Measurements from ENCODE around the gene HLA-DMB. TPM values are rescaled to one million over a fixed set of nuclear protein-coding genes. Genes with fewer than 3 reads are reported as not detected.

Gene HLA-DMB
- total RNA-seq, 1 experiment from 2014 or later = 3.3 TPM

DNA sequence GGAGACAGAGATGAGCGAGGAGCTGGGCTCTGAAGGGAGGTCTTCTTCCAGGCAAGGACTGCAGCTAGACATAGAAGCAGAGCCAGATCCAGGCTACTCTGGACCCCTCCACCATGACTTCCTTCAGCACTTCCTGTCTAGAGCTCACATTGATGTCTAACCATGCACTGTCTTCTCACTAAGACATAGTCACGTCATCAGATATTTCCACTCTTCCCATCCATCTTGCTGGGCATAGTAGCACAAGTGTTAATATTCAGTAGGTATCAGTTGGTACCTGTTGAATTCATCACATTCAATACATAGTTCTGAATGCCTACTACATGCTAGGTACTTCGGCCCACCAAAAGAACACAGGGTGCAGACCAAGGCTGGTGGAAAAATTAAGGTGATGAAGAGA lies 9.2 kb upstream of the HLA-DMB start:
- no peak overlapping the region for H3K4me2 ChIP-seq (ENCODE audit: low read length)
- H2AFZ ChIP-seq (ENCODE audit: low read depth, low read length, poor library complexity, severe bottlenecking) = no peak overlapping the region
- POLR2A ChIA-PET = interaction anchor here (0.8 kb wide), 1 partner anchor 22 kb away, joined by 3 read pairs; no protein-coding TSS in a partner anchor
- no peaks in the 10 kb centered on the region for H3K27me3 ChIP-seq (ENCODE audit: insufficient read depth, low read length)
- H3K9me2 ChIP-seq (ENCODE audit: insufficient read depth) = no peaks in the 10 kb centered on the region
- no peak for DNase-seq (ENCODE audit: low read depth, low spot score)
- CTCF ChIA-PET = interaction anchor here (1.3 to 1.9 kb wide), 3 partner anchors 17 to 82 kb away, joined by 4 to 6 read pairs (median 5); no protein-coding TSS in a partner anchor
- H3K4me1 ChIP-seq (ENCODE audit: control insufficient read depth in 1 of 2, insufficient read depth in 2 of 2, low read length in 2 of 2) = peaks cover 0 to 13% of the 10 kb centered on the region in 2 experiments; a peak in 2 of 4 replicates
- H3K36me3 ChIP-seq (ENCODE audit: control insufficient read depth in 1 of 2, insufficient read depth in 2 of 2, low read length in 2 of 2) = no peaks in the 10 kb centered on the region
- no peaks in the 10 kb centered on the region for H3K79me2 ChIP-seq (ENCODE audit: insufficient read depth, low read length)
- no peaks in the 10 kb centered on the region for H3K9me3 ChIP-seq (ENCODE audit: control insufficient read depth in 1 of 2, insufficient read depth in 1 of 2, low read depth in 1 of 2, low read length in 2 of 2)
- no peak overlapping the region for H3K27ac ChIP-seq (ENCODE audit: low read depth, low read length)
- BruUV-seq (replicated peaks) = no TSS peak
- TF ChIP-seq ELF1 (IDR thresholded peaks at IDR 0.05; ENCODE audit: borderline replicate concordance, low read depth) (no peak), ZFX (IDR thresholded peaks at IDR 0.05) (no peak), TCF7L2 (IDR thresholded peaks at IDR 0.05; ENCODE audit: borderline replicate concordance, extremely low read depth, insufficient read depth, insufficient read length) (no peak), CEBPB (IDR thresholded peaks at IDR 0.05; ENCODE audit: low read depth) (no peak), JUND (IDR thresholded peaks at IDR 0.05) (no peak), POLR2A (IDR thresholded peaks at IDR 0.05; ENCODE audit: borderline replicate concordance, extremely low read depth, insufficient read depth, insufficient read length) (no peak), EZH2 (IDR thresholded peaks at IDR 0.05) (no peak), SP1 (IDR thresholded peaks at IDR 0.05; ENCODE audit: low read depth) (no peak)
- TF ChIP-seq, protein P1, sequence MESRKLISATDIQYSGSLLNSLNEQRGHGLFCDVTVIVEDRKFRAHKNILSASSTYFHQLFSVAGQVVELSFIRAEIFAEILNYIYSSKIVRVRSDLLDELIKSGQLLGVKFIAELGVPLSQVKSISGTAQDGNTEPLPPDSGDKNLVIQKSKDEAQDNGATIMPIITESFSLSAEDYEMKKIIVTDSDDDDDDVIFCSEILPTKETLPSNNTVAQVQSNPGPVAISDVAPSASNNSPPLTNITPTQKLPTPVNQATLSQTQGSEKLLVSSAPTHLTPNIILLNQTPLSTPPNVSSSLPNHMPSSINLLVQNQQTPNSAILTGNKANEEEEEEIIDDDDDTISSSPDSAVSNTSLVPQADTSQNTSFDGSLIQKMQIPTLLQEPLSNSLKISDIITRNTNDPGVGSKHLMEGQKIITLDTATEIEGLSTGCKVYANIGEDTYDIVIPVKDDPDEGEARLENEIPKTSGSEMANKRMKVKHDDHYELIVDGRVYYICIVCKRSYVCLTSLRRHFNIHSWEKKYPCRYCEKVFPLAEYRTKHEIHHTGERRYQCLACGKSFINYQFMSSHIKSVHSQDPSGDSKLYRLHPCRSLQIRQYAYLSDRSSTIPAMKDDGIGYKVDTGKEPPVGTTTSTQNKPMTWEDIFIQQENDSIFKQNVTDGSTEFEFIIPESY (IDR thresholded peaks at IDR 0.05; ENCODE audit: extremely low read depth, insufficient replicate concordance, low read length) = no peak
- TF ChIP-seq, protein P2, sequence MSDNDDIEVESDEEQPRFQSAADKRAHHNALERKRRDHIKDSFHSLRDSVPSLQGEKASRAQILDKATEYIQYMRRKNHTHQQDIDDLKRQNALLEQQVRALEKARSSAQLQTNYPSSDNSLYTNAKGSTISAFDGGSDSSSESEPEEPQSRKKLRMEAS (IDR thresholded peaks at IDR 0.05) = no peak
- H3K9ac ChIP-seq (ENCODE audit: low read length) = no peak overlapping the region
- RAD21 ChIA-PET (ENCODE audit: low non-redundant PET in 1 of 2, low total read pairs in 2 of 2, uncharacterized antibody in 2 of 2, unreplicated experiment in 2 of 2) = no interaction called here
- no peaks in the 10 kb centered on the region for H4K20me1 ChIP-seq (ENCODE audit: insufficient read depth)
- intact Hi-C loops (cut with micrococcal nuclease) = no loop called here
- no peak for ATAC-seq
- H3K4me3 ChIP-seq (replicated peaks in 1 of 2; ENCODE audit: low read depth in 1 of 2, low read length in 2 of 2) = no peak overlapping the region
